Posterior cingulate gyrus (tissue), 11 donors: Measurements from ENCODE around the gene DAB2IP.
A peak's percentile ranks its signal among the peaks of the same experiment; 100 is the strongest.

ENCODE experiments used
- DNase-seq, 10 donors: peaks; one replicate each; pipeline versions ENCODE4 v3.0.0 to v3.0.0-alpha.2; 2020 to 2021; ENCODE audit warnings: mixed read lengths in 3 of 10
- intact Hi-C: fragments of 100-400 bp; cut with DNase I; formaldehyde crosslinking; loops from one replicate; pipeline ENCODE4 v1.15.1; 2023

The DAB2IP gene

GRCh38 chr9:121656941-121657470 is 5.6 kb downstream of the DAB2IP start:
- intact Hi-C loops = no loop called here

GRCh38 chr9:121658166-121658565 is 6.7 kb downstream of the DAB2IP start:
- intact Hi-C loops = no loop called here

More at GRCh38 chr9:121656941-121657470, 5.6 kb downstream of the DAB2IP start:
- DNase-seq = peak in 2 of 10 donors; percentile 33 to 49

GRCh38 chr9:121658591-121658990 is 7.2 kb downstream of the DAB2IP start:
- intact Hi-C loops = no loop called here
- DNase-seq = peak in 2 of 10 donors; percentile 54 to 76

More at GRCh38 chr9:121658166-121658565, 6.7 kb downstream of the DAB2IP start:
- DNase-seq = peak in 4 of 10 donors; percentile 37 to 89 (median 86)

GRCh38 chr9:121660367-121660766 is 8.9 kb downstream of the DAB2IP start:
- intact Hi-C loops = no loop called here
- DNase-seq = peak in 2 of 10 donors; percentile 18 to 41

- intact Hi-C loops = no loop called here
- DNase-seq = peak in 2 of 10 donors; percentile 12 to 52
These were observed 9.4 kb downstream of the DAB2IP start for GRCh38 chr9:121660876-121661275.

- intact Hi-C loops = no loop called here
- DNase-seq = peak in 2 of 10 donors; percentile 22 to 32
These were observed 9.9 kb downstream of the DAB2IP start for GRCh38 chr9:121661328-121661727.

- intact Hi-C loops = no loop called here
- no peak for DNase-seq
These were observed 10.9 kb downstream of the DAB2IP start for GRCh38 chr9:121662359-121662758.

GRCh38 chr9:121662891-121663580 is 11.6 kb downstream of the DAB2IP start:
- peak in 2 of 10 donors; percentile 16 to 23 for DNase-seq
- intact Hi-C loops = no loop called here

GRCh38 chr9:121663591-121663990 is 12.2 kb downstream of the DAB2IP start:
- intact Hi-C loops = no loop called here
- peak in 1 of 10 donors; percentile 44 for DNase-seq

GRCh38 chr9:121666294-121666693 is 14.9 kb downstream of the DAB2IP start:
- intact Hi-C loops = no loop called here
- DNase-seq = peak in 1 of 10 donors; percentile 29

GRCh38 chr9:121667214-121667613 is 15.8 kb downstream of the DAB2IP start:
- intact Hi-C loops = no loop called here

GRCh38 chr9:121667890-121668289 is 16.5 kb downstream of the DAB2IP start:
- intact Hi-C loops = no loop called here
- peak in 1 of 10 donors; percentile 9 for DNase-seq

More at GRCh38 chr9:121667214-121667613, 15.8 kb downstream of the DAB2IP start:
- DNase-seq = peak in 2 of 10 donors; percentile 8 to 27

GRCh38 chr9:121670431-121670830 is 19.0 kb downstream of the DAB2IP start:
- intact Hi-C loops = no loop called here
- DNase-seq = peak in 5 of 10 donors; percentile 47 to 89 (median 80)

- intact Hi-C loops = no loop called here
- peak in 1 of 10 donors; percentile 0 for DNase-seq
These were observed 20.2 kb downstream of the DAB2IP start for GRCh38 chr9:121671612-121672155.

GRCh38 chr9:121672213-121672612 is 20.8 kb downstream of the DAB2IP start:
- intact Hi-C loops = no loop called here
- DNase-seq = peak in 5 of 10 donors; percentile 56 to 89 (median 73)

- peak in 1 of 10 donors; percentile 23 for DNase-seq
- intact Hi-C loops = no loop called here
These were observed 21.6 kb downstream of the DAB2IP start for GRCh38 chr9:121672986-121673385.

GRCh38 chr9:121673576-121673975 is 22.1 kb downstream of the DAB2IP start:
- DNase-seq = peak in 2 of 10 donors; percentile 41 to 52
- intact Hi-C loops = no loop called here

- peak in 2 of 10 donors; percentile 2 to 30 for DNase-seq
- intact Hi-C loops = no loop called here
These were observed 22.6 kb downstream of the DAB2IP start for GRCh38 chr9:121674017-121674416.

GRCh38 chr9:121674952-121675351 is 23.5 kb downstream of the DAB2IP start:
- intact Hi-C loops = no loop called here
- DNase-seq = peak in 2 of 10 donors; percentile 73 to 75

GRCh38 chr9:121675381-121675780 is 23.9 kb downstream of the DAB2IP start:
- intact Hi-C loops = no loop called here
- DNase-seq = peak in 2 of 10 donors; percentile 49 to 56
